GM19023 (cell line): ENCODE data around the gene MLPH.
A peak's percentile ranks its signal among the peaks of the same experiment; 100 is the strongest.

ENCODE experiments used
- ATAC-seq: cut with Tn5 transposase; IDR thresholded peaks from one replicate; pipeline ENCODE4 v1.9.1; 2021; ENCODE audit warnings: mild to moderate bottlenecking, moderate library complexity; ENCODE audit not compliant: unreplicated experiment

The MLPH gene

GRCh38 chr2:237598468-237599208 is 111.6 kb downstream of the MLPH start:
- no peak for ATAC-seq

GRCh38 chr2:237599465-237600110 is 112.5 kb downstream of the MLPH start:
- ATAC-seq: no peak

- ATAC-seq: no peak
Observed at GRCh38 chr2:237600205-237600846, 113.3 kb downstream of the MLPH start.

GRCh38 chr2:237601453-237602116 is 114.5 kb downstream of the MLPH start:
- ATAC-seq: no peak

- ATAC-seq: no peak
Observed at GRCh38 chr2:237602409-237602808, 115.4 kb downstream of the MLPH start.

GRCh38 chr2:237603049-237603717 is 116.1 kb downstream of the MLPH start:
- ATAC-seq: peak; percentile 20

- ATAC-seq: peak; percentile 55
Observed at GRCh38 chr2:237603718-237604362, 116.8 kb downstream of the MLPH start.

- ATAC-seq: no peak
Observed at GRCh38 chr2:237604391-237604790, 117.3 kb downstream of the MLPH start.
